IMR-90 (cell line): ENCODE data around the gene NEUROG3. TPM values are rescaled to one million over a fixed set of nuclear protein-coding genes. Genes with fewer than 3 reads are reported as not detected.

ENCODE experiments used
- ATAC-seq: fragments of 200-7000 bp; cut with Tn5 transposase; 2 replicates; pipeline ENCODE4 v1.9.1; 2020; ENCODE audit warnings: low read depth, mild to moderate bottlenecking, moderate library complexity
- BruUV-seq: library from RNA; stranded (reverse); fragments of 400-500 nt; replicated peaks from 2 replicates; lab custom pipeline; 2021; lab: Mats Ljungman, UMichigan
- CTCF ChIA-PET: fragments of 300-600 bp; formaldehyde crosslinking; extraction: SDS; loops from one replicate; lab custom pipeline; 2021; ENCODE audit warnings: antibody characterized with exemption; lab: Yijun Ruan, JAX
- POLR2A ChIA-PET: fragments of 300-600 bp; sonication (Branson Sonifier 250); formaldehyde crosslinking; loops from one replicate; lab custom pipeline; 2022; ENCODE audit warnings: antibody characterized with exemption; ENCODE audit not compliant: unreplicated experiment; lab: Charles Lee
- DNase-seq: peaks from one replicate; pipeline ENCODE4 v3.0.0; 2013
- H2AFZ ChIP-seq: replicated peaks from 2 replicates; pipeline ENCODE3; 2013; ENCODE audit warnings: low read length, mild to moderate bottlenecking; ENCODE audit not compliant: poor library complexity
- H2AK5ac ChIP-seq: 2 replicates; pipeline ENCODE4 v1.6.1; 2013; ENCODE audit warnings: low read depth, low read length, inconsistent platforms
- H2AK9ac ChIP-seq: replicated peaks from 2 replicates; pipeline ENCODE3; 2013; ENCODE audit warnings: mild to moderate bottlenecking, low read depth, low read length, moderate library complexity; ENCODE audit not compliant: poor library complexity
- H2BK120ac ChIP-seq: 2 replicates; pipeline ENCODE4 v1.6.1; 2013; ENCODE audit warnings: low read depth, low read length, inconsistent platforms
- H2BK15ac ChIP-seq: 3 replicates; pipeline ENCODE4 v1.6.1; 2013; ENCODE audit warnings: low read depth, low read length, inconsistent platforms
- H2BK20ac ChIP-seq: 2 replicates; pipeline ENCODE4 v1.6.1; 2013; ENCODE audit warnings: low read depth, mild to moderate bottlenecking, inconsistent platforms, low read length, moderate library complexity
- H2BK5ac ChIP-seq: 2 replicates; pipeline ENCODE4 v1.6.1; 2013; ENCODE audit warnings: mild to moderate bottlenecking, low read depth, low read length, inconsistent platforms; ENCODE audit not compliant: poor library complexity, severe bottlenecking
- H3K14ac ChIP-seq: replicated peaks from 2 replicates; pipeline ENCODE4 v1.6.1; 2013; ENCODE audit warnings: low read depth, low read length, inconsistent platforms
- H3K18ac ChIP-seq: 2 replicates; pipeline ENCODE4 v1.6.1; 2013; ENCODE audit warnings: low read depth, low read length, control low read depth
- H3K23ac ChIP-seq: 2 replicates; pipeline ENCODE4 v1.6.1; 2013; ENCODE audit warnings: low read depth, low read length, inconsistent platforms
- H3K27ac ChIP-seq: 2 replicates; pipeline ENCODE4 v1.5.1; 2013; ENCODE audit warnings: mild to moderate bottlenecking, control low read depth, low read length; ENCODE audit not compliant: insufficient read depth
- H3K27me3 ChIP-seq: 2 replicates; pipeline ENCODE4 v1.6.1; 2013; ENCODE audit warnings: low read length; ENCODE audit not compliant: control insufficient read depth, insufficient read depth
- H3K36me3 ChIP-seq: 2 replicates; pipeline ENCODE4 v1.6.1; 2013; ENCODE audit warnings: low read length, mixed read lengths; ENCODE audit not compliant: control insufficient read depth, insufficient read depth
- H3K4ac ChIP-seq: 2 replicates; pipeline ENCODE4 v1.6.1; 2013; ENCODE audit warnings: low read depth, low read length, inconsistent platforms
- H3K4me1 ChIP-seq: 2 replicates; pipeline ENCODE4 v1.6.1; 2013; ENCODE audit warnings: low read length, mixed read lengths; ENCODE audit not compliant: control insufficient read depth, insufficient read depth
- H3K4me2 ChIP-seq: 2 replicates; pipeline ENCODE4 v1.6.1; 2013; ENCODE audit warnings: low read depth, mild to moderate bottlenecking, control low read depth, low read length, moderate library complexity
- H3K4me3 ChIP-seq: 2 replicates; pipeline ENCODE4 v1.5.1; 2013; ENCODE audit warnings: low read depth, mild to moderate bottlenecking, control low read depth, low read length, moderate library complexity; ENCODE audit not compliant: insufficient read depth
- H3K56ac ChIP-seq: 2 replicates; pipeline ENCODE4 v1.6.1; 2013; ENCODE audit warnings: low read length, inconsistent platforms; ENCODE audit not compliant: insufficient read depth; ENCODE audit errors: extremely low read depth
- H3K79me1 ChIP-seq, 2 experiments: 2 replicates each; pipeline ENCODE4 v1.6.1; 2013; ENCODE audit warnings: low read length in 2 of 2, inconsistent platforms in 1 of 2, low read depth in 1 of 2
- H3K9ac ChIP-seq: 2 replicates; pipeline ENCODE4 v1.6.1; 2013; ENCODE audit warnings: low read depth, low read length, control low read depth
- H3K9me1 ChIP-seq: 2 replicates; pipeline ENCODE4 v1.6.1; 2013; ENCODE audit warnings: low read length, inconsistent platforms; ENCODE audit not compliant: insufficient read depth
- H3K9me3 ChIP-seq: 2 replicates; pipeline ENCODE4 v1.6.1; 2013; ENCODE audit warnings: low read length; ENCODE audit not compliant: control insufficient read depth, insufficient read depth
- H4K20me1 ChIP-seq: 2 replicates; pipeline ENCODE4 v1.6.1; 2013; ENCODE audit warnings: low read length, inconsistent platforms; ENCODE audit not compliant: insufficient read depth
- H4K5ac ChIP-seq: 2 replicates; pipeline ENCODE4 v1.6.1; 2013; ENCODE audit warnings: mild to moderate bottlenecking, low read depth, low read length, control low read depth
- H4K8ac ChIP-seq, 2 experiments: 2 replicates each; pipeline ENCODE4 v1.6.1; 2013; ENCODE audit warnings: low read depth in 2 of 2, low read length in 2 of 2, control low read depth in 1 of 2, inconsistent platforms in 1 of 2
- H4K91ac ChIP-seq: 2 replicates; pipeline ENCODE4 v1.6.1; 2013; ENCODE audit warnings: low read depth, low read length, inconsistent platforms; ENCODE audit not compliant: insufficient read depth
- BHLHE40 ChIP-seq: fragments of 150-350 bp; IDR thresholded peaks from 2 replicates; pipeline ENCODE4 v1.6.1; 2016; ENCODE audit warnings: mild to moderate bottlenecking, low read depth, low read length
- CEBPB ChIP-seq: IDR thresholded peaks from 2 replicates; pipeline ENCODE4 v1.6.1; 2012; ENCODE audit warnings: low read depth, low read length, improper control_type of control experiment
- CHD1 ChIP-seq: IDR thresholded peaks from 2 replicates; pipeline ENCODE4 v1.6.1; 2012; ENCODE audit warnings: low read depth, low read length, improper control_type of control experiment
- ELK1 ChIP-seq: fragments of 150-350 bp; IDR thresholded peaks from 2 replicates; pipeline ENCODE4 v1.6.1; 2016; ENCODE audit warnings: low read depth, mild to moderate bottlenecking, low read length, moderate library complexity, borderline replicate concordance
- FOS ChIP-seq: fragments of 150-350 bp; IDR thresholded peaks from 2 replicates; pipeline ENCODE4 v1.6.1; 2016; ENCODE audit warnings: low read depth, low read length
- MAFK ChIP-seq: IDR thresholded peaks from 2 replicates; pipeline ENCODE4 v1.6.1; 2012; ENCODE audit warnings: low read depth, low read length, improper control_type of control experiment
- MAZ ChIP-seq: IDR thresholded peaks from 2 replicates; pipeline ENCODE4 v1.6.1; 2012; ENCODE audit warnings: low read depth, mild to moderate bottlenecking, low read length, improper control_type of control experiment, moderate library complexity, borderline replicate concordance
- MXI1 ChIP-seq: IDR thresholded peaks from 2 replicates; pipeline ENCODE4 v1.6.1; 2012; ENCODE audit warnings: low read depth, mild to moderate bottlenecking, low read length, moderate library complexity, borderline replicate concordance
- NFE2L2 ChIP-seq: fragments of 150-350 bp; IDR thresholded peaks from 2 replicates; pipeline ENCODE4 v1.6.1; 2016; ENCODE audit warnings: low read depth, mild to moderate bottlenecking, low read length
- POLR2A ChIP-seq: IDR thresholded peaks from 2 replicates; pipeline ENCODE4 v1.6.1; 2012; ENCODE audit warnings: mild to moderate bottlenecking, low read depth, low read length
- RCOR1 ChIP-seq: IDR thresholded peaks from 2 replicates; pipeline ENCODE4 v1.6.1; 2012; ENCODE audit warnings: mild to moderate bottlenecking, low read length, improper control_type of control experiment; ENCODE audit not compliant: insufficient replicate concordance
- RFX5 ChIP-seq: IDR thresholded peaks from 2 replicates; pipeline ENCODE4 v1.8.0; 2012; ENCODE audit warnings: low read depth, mild to moderate bottlenecking, low read length, moderate library complexity
- SMC3 ChIP-seq: fragments of 150-350 bp; IDR thresholded peaks from 2 replicates; pipeline ENCODE4 v1.6.1; 2016; ENCODE audit warnings: low read depth, mild to moderate bottlenecking, antibody characterized with exemption, low read length, moderate library complexity
- USF2 ChIP-seq: fragments of 150-350 bp; IDR thresholded peaks from 2 replicates; pipeline ENCODE4 v1.6.1; 2017; ENCODE audit warnings: mild to moderate bottlenecking, antibody characterized with exemption, low read length, low read depth
- WGBS, 2 experiments: methylation state at CpG; one replicate each; pipeline versions ENCODE4 v1.1.5 to v1.1.7; 2013; ENCODE audit warnings: missing lambda C conversion rate in 2 of 2; ENCODE audit not compliant: insufficient read length in 1 of 2; ENCODE audit errors: extremely low coverage in 2 of 2; 5-methylcytosine and 5-hydroxymethylcytosine counted together
- dilution Hi-C: fragments of 300-500 bp; cut with HindIII; formaldehyde crosslinking; loops from one replicate; pipeline ENCODE4 v1.14.3; 2018; ENCODE audit warnings: low sequenced_read_pairs; ENCODE audit not compliant: unreplicated experiment
- in situ Hi-C: fragments of 300-500 bp; cut with MboI; formaldehyde crosslinking; loops from 3 replicates; pipeline ENCODE4 v1.14.3; 2019; ENCODE audit warnings: low sequenced_read_pairs, inconsistent platforms, mixed read lengths
- intact Hi-C: fragments of 100-400 bp; cut with micrococcal nuclease; formaldehyde crosslinking; loops from 2 replicates; pipeline ENCODE4 v1.10.0; 2022
- polyA plus RNA-seq, 3 experiments: library from polyadenylated mRNA; depleted of rRNA; stranded (reverse); fragments of >200 nt; gene quantifications; 2 replicates each; pipeline ENCODE4 v1.2.3, GENCODE V29; 2012; ENCODE audit warnings: low replicate concordance in 1 of 3
- total RNA-seq: library from RNA; depleted of rRNA; stranded (reverse); fragments of >200 nt; gene quantifications from 2 replicates; pipeline ENCODE4 v1.2.3, GENCODE V29; 2012

Gene NEUROG3
- total and polyA plus RNA-seq, 2 of the 4 experiments (the other 2 are of a cell fraction): not detected

GRCh38 chr10:69568472-69569395, 4.5 kb downstream of the NEUROG3 start:
- Histone ChIP-seq H3K14ac (no peak overlapping the region), H3K4me2 (no peak overlapping the region), H2BK120ac (no peak overlapping the region), H4K91ac (no peak overlapping the region), H2BK15ac (no peak overlapping the region), H3K56ac (no peak overlapping the region), H3K36me3 (no peaks in the 10 kb centered on the region), H2BK20ac (no peak overlapping the region), H3K27ac (no peak overlapping the region), H3K18ac (no peak overlapping the region), H2AK9ac (no peak overlapping the region), H3K4me1 (no peaks in the 10 kb centered on the region), H2BK5ac (no peak overlapping the region), H3K23ac (no peak overlapping the region), H4K5ac (no peak overlapping the region), H3K9me1 (no peaks in the 10 kb centered on the region), H3K27me3 (peaks cover 57% of the 10 kb centered on the region), H3K4ac (no peak overlapping the region), H4K8ac (no peak overlapping the region), H2AFZ (no peak overlapping the region), H3K9me3 (peaks cover 1% of the 10 kb centered on the region; the same call in 1 of the 2 replicates), H3K79me1 (no peaks in the 10 kb centered on the region), H3K4me3 (no peak overlapping the region), H2AK5ac (no peak overlapping the region), H3K9ac (no peak overlapping the region), H4K20me1 (no peaks in the 10 kb centered on the region; the same call in 1 of the 2 replicates)
- ChIA-PET CTCF (no interaction called here), POLR2A (no interaction called here)
- 4% methylated on average over 16 of the region's 41 CpGs; no CpG with 5 or more reads in 1 of the 2 experiments for WGBS, 2 experiments
- dilution Hi-C loops (no loop called here), intact Hi-C loops (no loop called here), in situ Hi-C loops (no loop called here)
- ATAC-seq: no peak
- DNase-seq: no peak
- no TSS peak for BruUV-seq
- TF ChIP-seq BHLHE40: no peak
- no peak for TF ChIP-seq MAFK
- no peak for TF ChIP-seq USF2
- no peak for TF ChIP-seq RFX5
- no peak for TF ChIP-seq FOS
- TF ChIP-seq CEBPB: no peak
- TF ChIP-seq MAZ: no peak
- no peak for TF ChIP-seq SMC3
- TF ChIP-seq MXI1: no peak
- TF ChIP-seq NFE2L2: no peak
- TF ChIP-seq RCOR1: no peak
- TF ChIP-seq POLR2A: no peak
- no peak for TF ChIP-seq CHD1
- no peak for TF ChIP-seq ELK1
